Gastrocnemius medialis (tissue), 4 donors: ENCODE data around the gene ZMYM4.

Experiments
- CTCF ChIP-seq, 5 experiments: fragments of 450-650 bp in 3 of 5; fragments of 200-600 bp in 2 of 5; sonication (generic) in 2 of 5; IDR thresholded peaks in 4 of 5; conservative IDR thresholded peaks in 1 of 5; 1 replicate in 4 of 5; 2 replicates in 1 of 5; pipeline ENCODE4 v1.5.1; 2016 to 2019; ENCODE audit warnings: antibody characterized with exemption in 5 of 5, mild to moderate bottlenecking in 3 of 5, moderate library complexity in 3 of 5
- POLR2A ChIP-seq, 2 donors: fragments of 450-650 bp; IDR thresholded peaks; one replicate each; pipeline ENCODE4 v1.6.1; 2017; ENCODE audit warnings: antibody characterized with exemption in 2 of 2, mild to moderate bottlenecking in 2 of 2, moderate library complexity in 2 of 2

GRCh38 chr1:35382107-35382506, 113.6 kb downstream of the ZMYM4 start:
- TF ChIP-seq CTCF (IDR thresholded peaks at IDR 0.05 in 4 of 5, conservative IDR thresholded peaks at IDR 0.05 in 1 of 5) (no peak), POLR2A (IDR thresholded peaks at IDR 0.05) (no peak)
